Limb (tissue), 2 donors: ENCODE results near the gene ZSCAN18.
A peak's percentile ranks its signal among the peaks of the same experiment; 100 is the strongest.

Experiments used
- DNase-seq, 2 donors: peaks; one replicate each; pipeline ENCODE4 v3.0.0-alpha.2; 2016; ENCODE audit errors: extremely low spot score in 2 of 2

Gene ZSCAN18

DNA sequence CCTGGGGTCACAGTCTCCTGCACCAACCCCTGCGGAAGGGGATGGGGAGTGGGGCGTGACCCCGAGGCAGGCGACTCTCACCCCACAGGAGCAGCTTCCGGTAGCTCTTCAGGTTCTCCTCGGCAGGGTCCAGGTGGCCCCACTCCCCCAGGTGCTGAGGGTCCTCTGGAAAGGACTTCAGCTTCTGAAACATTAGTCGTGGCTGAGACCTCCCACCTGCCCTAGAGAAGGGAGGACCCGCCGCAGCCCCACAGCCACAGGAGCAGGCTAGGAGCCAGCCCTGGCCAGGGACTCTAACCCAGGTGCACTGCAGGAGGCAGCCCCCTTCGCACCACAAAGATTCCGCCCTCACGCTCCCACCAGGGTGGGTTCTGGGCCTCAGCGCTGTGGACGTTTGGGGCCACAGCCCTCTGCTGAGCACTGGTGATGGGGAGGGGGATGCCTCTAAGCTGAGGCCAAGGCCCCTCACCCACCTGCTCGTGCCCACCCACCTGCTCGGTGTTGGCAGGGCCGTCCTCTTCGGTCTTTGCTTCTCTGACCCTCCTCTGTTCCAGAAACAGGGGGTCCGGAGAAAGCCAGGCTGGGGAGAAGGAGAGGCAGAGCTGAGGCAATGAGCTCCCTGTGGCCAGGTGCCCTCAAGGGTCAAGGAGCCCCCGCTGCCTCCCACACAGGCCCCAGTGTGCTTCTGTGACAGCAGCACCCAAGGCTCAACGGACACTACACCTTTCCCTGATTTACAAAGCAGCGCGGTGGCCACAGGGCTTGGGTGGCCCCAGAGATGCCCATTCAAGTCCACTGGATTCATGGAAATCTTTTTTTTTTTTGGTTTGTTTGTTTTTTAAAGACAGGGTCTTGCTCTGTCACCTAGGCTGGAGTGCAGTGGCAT is 11.0 kb downstream of the ZSCAN18 start:
- DNase-seq: no peak

DNA sequence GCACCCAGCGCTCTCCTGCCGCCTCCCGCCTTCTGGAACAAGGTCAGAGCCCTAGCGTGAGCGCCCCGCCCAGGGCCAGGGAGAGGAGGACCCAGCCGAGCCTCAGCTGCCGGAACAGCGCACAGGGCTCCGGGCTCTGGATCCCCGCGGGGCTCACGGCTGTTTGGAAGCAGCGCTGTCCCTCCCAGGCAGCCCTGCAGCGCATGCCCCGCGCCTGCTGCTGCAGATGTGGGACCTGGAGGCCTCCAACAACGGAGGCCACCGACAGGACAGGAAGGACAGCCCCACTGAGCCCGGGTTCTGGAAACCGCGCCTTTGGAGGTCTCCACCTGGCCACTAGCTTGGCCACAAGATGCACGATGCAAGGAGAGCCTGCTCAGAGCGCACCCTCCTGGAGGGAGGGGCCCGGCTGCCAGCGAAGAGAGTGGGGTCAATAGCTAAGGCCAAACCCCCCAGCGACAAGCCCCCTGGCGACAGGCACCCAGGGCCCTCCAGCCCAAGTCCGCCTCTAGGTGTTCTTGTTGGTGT is 12.6 kb downstream of the ZSCAN18 start:
- no peak for DNase-seq

DNA sequence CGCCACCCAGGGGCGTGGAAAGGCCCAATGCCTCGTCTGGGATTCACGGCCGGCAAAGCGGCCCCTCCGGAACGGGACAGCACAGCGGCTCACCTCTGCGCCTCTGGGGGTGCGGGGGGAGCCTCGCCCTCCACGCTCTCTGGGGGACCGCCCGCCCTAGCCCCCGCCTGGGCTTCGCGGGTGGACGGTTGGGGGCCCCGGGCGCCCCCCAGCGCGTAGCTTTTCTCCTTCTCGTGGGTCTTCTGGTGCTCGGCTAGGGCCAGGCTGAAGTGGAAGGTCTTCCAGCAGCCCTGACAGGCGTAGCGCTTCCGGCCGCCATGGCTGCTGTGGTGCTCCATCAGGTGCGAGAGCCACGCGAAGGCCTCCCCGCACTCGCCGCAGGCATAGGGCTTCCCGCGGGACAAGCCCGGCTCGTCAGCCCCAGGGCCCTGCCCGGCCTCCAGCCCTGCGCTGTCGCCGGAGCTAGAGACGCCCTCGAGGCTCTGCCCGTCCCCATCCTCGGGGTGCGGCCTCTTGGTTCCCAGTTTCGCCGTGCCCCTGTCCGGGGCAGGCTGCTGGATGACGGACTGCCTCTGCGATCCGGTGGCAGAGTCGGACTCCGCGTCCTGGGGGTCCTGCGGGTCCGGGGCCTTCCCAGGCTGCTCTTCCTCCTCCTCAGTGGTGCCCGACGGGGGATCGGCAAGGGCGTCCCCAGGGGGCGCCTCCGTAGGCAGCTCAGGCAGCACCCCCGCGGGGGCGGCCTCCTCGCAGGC is 13.3 kb downstream of the ZSCAN18 start:
- no peak for DNase-seq

DNA sequence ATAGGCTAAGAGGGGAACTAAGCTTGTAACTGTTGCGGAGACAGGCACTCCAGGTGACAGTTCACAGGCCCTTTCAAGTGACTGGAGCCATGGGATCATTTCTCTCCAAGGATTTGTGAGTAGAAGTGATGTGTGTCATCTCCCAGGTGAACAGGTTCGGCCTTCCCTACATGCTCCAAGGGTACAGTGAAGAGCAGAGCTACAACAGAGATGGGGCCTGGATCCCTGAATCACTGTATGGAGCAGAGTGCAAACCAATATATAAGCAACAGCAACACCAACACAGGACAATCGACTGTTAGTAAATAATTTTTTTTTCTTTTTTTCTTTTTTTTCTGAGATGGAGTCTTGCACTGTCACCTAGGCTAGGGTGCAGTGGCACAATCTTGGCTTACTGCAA is 15.0 kb downstream of the ZSCAN18 start:
- DNase-seq: no peak

GRCh38 chr19:58079792-58080191 is 18.2 kb downstream of the ZSCAN18 start:
- DNase-seq: no peak

DNA sequence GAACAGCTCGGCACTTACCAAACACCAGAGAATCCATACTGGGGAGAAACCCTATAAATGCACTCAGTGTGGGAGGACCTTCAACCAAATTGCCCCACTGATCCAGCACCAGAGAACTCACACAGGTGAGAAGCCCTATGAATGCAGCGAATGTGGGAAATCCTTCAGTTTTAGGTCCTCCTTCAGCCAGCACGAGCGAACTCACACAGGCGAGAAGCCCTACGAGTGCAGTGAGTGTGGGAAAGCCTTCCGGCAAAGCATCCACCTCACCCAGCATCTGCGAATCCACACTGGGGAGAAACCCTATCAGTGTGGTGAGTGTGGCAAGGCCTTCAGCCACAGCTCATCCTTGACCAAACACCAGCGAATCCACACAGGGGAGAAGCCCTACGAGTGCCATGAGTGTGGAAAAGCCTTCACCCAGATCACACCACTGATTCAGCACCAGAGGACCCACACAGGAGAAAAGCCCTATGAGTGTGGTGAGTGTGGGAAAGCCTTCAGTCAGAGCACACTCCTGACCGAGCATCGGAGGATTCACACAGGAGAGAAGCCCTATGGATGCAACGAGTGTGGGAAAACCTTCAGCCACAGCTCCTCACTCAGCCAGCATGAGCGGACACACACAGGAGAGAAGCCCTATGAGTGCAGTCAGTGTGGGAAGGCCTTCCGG is 30.7 kb downstream of the ZSCAN18 start:
- no peak for DNase-seq

GRCh38 chr19:58063712-58064111 is 34.3 kb downstream of the ZSCAN18 start:
- no peak for DNase-seq

DNA sequence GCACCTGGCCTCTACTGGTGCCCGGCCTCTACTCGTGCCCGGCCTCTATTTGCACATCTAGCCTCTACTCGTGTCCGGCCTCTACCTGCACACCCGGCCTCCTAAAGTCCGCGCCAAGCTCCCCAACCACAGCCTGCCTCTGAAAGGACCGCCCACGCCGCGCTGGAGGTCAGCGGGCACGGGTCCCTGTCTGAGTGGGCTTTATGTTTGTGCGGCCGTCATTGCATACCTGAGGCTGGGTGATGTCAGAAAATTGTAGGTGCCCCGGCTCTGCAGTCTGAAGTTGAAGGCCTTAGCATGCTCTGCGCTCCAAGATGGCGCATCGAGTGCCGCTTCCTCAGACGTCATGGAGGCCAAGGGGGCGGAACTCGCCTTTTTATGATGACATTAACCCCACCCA is 37.8 kb downstream of the ZSCAN18 start:
- DNase-seq: no peak

- DNase-seq: peak in 1 of 2 donors; percentile 13
These were observed 38.4 kb downstream of the ZSCAN18 start for GRCh38 chr19:58059671-58060078.

DNA sequence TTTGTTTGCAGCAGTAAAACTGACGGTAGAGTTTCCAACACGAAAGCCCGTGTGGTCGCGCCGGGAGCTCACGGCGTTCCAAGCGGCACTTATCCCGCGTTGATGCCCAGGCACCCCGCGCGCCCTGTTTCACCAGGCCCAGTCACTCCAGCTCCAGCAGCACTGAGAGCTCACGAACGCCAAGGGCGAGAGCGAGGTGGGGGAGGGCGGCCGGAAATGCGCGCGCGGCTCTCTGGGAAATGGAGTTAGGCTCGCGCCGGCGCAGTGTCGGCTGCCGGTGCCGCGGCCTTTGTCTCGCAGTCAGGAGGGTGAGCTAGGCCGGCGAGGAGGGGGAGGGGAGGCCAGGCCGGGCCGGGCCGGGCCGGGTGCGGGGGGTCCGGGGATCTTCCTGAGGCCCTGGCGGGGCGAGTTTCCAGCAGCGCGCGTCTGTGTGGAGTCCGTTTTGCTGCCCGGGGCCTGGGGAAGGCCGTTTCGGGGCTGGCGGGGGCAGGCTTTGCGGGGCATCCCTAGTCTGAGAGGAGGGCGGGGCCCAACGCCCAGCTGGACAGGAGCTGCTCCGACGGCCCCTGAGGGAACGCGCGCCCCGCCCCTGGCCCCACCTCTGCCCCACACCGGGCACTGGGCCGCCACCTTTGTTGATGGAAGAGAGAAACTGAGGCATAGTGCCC is 38.9 kb downstream of the ZSCAN18 start, which contains the start of gene ZNF135:
Gene ZNF135, plus strand, starts transcription at position 280 of the 668 bp plus-strand sequence. CDS start 721 bp downstream, outside the sequence.
- DNase-seq: peak; percentile 92 to 96

DNA sequence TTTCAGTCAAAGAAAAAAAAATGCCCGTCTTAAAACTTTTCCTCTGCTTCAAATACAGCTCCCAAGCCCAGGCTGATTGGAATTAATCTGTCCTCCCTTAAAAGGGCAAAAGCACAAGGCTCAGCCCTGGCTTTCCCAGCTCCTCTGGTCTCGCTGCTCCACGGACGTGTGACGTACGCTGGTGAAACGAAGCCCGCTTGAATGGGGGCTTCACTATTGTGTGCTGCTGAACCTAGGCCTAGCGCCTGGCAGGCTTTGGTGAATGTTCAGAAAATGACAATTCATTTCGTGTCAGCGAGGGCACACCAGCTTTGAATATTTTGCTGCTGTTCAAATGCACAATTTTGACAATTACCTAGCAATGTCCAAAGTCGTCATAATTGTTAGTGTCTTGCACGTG is 39.6 kb downstream of the ZSCAN18 start:
- DNase-seq: no peak

DNA sequence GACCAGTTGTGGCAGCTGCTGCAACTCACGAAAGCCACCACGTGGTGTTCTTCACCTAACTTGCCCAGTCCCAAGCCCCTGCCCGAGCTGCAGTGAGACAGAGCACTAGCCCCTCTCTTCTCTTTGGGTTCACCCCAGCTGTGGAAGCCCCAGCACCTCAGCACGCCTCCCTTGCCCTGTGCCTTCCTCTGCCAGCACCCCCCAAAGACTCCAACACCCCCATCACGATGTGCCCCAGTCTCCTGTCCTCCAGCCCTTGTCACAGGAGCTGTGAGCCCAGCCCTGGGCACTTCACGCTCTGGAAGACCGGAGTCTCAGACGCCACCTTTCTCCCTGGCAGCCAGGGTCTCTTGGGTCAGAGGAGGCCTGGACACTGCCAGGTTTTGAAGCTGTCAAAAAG is 41.2 kb downstream of the ZSCAN18 start:
- no peak for DNase-seq

- DNase-seq: no peak
These were observed 41.8 kb downstream of the ZSCAN18 start for GRCh38 chr19:58056261-58056660.

DNA sequence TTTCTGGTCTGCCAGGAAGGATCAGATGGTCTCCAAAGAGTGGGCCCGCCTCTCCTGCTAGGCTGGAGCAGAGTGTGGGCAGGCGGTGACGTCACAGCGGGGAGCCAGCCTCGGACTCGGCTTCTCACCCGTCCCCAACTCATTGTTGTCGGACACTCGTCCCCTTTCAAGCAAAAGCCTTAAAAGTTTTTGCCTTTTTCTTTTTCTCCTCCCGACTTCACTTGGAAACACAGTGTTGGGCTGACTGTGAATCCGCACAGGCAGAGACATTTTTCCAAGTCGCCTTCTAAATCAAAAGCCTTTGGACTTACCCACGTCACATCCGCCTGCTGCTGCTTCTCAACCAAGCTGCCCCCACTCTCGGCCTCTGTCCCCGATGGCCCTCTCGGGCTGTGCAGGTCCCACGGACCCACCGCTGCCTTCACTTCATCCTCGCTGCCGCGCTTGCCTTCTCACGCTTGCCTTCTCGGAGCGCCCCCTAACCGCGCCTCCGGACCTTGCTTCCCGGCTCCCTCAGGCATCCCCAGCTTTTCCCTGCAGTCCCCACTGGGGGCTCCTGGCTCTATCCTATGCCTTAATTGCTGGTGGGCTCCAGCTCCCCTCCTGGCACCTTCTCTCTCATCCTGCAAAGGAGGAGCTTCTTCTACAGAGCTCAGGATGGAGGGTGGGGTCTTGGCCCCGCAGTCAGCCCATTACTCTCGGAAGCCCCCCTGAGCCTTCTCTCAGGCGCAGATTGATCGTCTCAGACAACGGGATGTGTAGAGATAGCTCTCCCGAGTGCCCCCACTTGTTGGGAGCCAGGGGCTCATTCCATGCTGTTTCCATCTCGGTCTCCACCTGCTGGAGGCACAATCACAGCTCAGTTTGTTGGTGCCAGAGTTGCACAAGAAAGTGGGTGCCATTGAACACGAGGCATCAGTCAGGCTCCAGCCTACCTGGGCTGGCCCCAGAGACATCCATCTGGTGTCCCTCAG is 42.8 kb downstream of the ZSCAN18 start:
- DNase-seq: peak; percentile 49 to 75

- no peak for DNase-seq
These were observed 44.4 kb downstream of the ZSCAN18 start for GRCh38 chr19:58053480-58054156.

GRCh38 chr19:58052256-58052655 is 45.8 kb downstream of the ZSCAN18 start:
- no peak for DNase-seq

DNA sequence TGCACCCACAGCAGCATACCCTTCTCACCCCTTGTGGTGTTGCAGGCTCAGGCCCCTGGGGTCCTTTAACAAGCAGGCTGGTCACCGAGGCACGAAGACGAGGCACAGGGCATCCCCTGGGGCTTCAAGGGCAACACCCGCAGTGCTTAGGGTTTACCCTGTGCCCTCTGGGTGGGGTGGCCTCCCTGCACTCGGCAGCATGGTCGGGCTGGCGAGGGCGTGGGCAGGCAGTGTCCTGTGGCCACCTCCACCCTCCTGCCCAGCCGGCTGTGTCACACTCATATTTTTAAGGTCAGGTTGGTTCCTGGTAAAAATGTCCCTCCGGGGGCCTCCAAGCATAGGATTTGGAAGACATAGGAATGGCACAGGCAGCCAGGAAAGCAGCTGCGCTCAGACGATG is 50.4 kb downstream of the ZSCAN18 start:
- DNase-seq: no peak

DNA sequence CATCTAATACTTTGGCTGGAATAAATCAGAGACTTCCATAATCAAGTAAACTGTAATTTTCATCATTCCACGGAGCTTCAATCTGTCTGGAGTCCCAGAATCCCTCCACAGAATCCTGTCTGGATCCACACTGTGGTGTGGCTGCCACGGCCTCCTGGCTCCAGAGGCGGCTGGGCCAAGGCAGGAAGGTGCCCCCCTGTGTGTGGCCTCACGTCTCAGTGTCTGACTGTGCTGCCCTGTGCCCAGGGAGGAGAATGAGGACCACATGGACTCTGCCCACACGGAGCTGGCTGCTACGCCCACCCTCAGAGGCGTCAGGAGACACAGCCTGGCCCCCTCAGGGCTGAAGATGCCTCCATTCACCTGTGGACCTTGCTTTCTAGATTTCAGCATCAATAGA is 51.2 kb downstream of the ZSCAN18 start:
- DNase-seq: no peak

DNA sequence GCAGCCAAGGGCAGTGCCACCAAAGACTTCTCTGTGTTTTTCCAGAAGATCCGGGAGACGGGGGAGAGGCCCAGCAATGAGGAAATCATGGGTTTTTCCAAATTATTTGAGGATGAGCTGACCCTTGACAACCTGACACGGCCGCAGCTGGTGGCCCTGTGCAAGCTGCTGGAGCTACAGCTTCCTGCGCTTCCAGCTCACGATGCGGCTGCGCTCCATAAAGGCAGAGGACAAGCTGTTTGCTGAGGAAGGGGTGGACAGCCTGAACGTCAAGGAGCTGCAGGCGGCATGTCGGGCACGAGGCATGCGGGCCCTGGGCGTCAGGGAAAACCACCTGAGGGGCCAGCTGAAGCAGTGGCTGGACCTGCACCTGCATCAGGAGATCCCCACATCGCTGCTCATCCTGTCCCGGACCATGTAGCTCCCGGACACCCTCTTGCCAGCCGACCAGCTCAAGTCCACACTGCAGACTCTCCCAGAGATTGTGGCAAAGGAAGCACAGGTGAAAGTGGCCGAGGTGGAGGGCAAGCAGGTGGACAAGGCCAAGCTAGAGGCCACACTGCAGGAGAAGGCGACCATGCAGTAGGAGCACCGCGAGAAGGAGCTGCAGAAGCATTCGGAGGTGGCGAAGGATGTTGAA is 52.5 kb downstream of the ZSCAN18 start:
- no peak for DNase-seq
